HCT116 (cell line): ENCODE data around the gene LAMA4.

Experiments used
- CEBPB ChIP-seq: IDR thresholded peaks from 2 replicates; pipeline ENCODE4 v1.6.1; 2012; ENCODE audit warnings: low read depth
- EGR1 ChIP-seq: IDR thresholded peaks from 2 replicates; pipeline ENCODE4 v1.6.1; 2012; ENCODE audit warnings: low read depth
- JUND ChIP-seq: IDR thresholded peaks from 2 replicates; pipeline ENCODE4 v1.6.1; 2012
- SP1 ChIP-seq: IDR thresholded peaks from 2 replicates; pipeline ENCODE4 v1.6.1; 2012; ENCODE audit warnings: low read depth
- ZBTB33 ChIP-seq: IDR thresholded peaks from 2 replicates; pipeline ENCODE4 v1.6.1; 2011; ENCODE audit warnings: mild to moderate bottlenecking, low read length, moderate library complexity; ENCODE audit not compliant: insufficient replicate concordance; ENCODE audit errors: extremely low read depth
- ZFX ChIP-seq: fragments of 450-650 bp; IDR thresholded peaks from 2 replicates; pipeline ENCODE4 v1.6.1; 2017
- ZNF274 ChIP-seq: fragments of 200-500 bp; sonication (Bioruptor generic); IDR thresholded peaks from 2 replicates; pipeline ENCODE4 v1.6.1; 2014; ENCODE audit warnings: mild to moderate bottlenecking, low read depth, low read length, inconsistent platforms
- TF ChIP-seq, protein P1 (sequence below), 3 experiments: fragments of 200-600 bp in 1 of 3; sonication (generic) in 1 of 3; IDR thresholded peaks in 2 of 3; conservative IDR thresholded peaks in 1 of 3; 2 replicates each; pipeline ENCODE4 v1.5.1; 2012 to 2017; ENCODE audit warnings: low read depth in 2 of 3, low read length in 2 of 3, antibody characterized with exemption in 1 of 3, borderline replicate concordance in 1 of 3, control low read depth in 1 of 3, mild to moderate bottlenecking in 1 of 3, mixed read lengths in 1 of 3, mixed run types in 1 of 3, moderate library complexity in 1 of 3; ENCODE audit not compliant: insufficient read depth in 1 of 3
- TF ChIP-seq, protein P2 (sequence below): IDR thresholded peaks from 2 replicates; pipeline ENCODE4 v1.6.1; 2012; ENCODE audit warnings: low read depth
- TF ChIP-seq, protein P3 (sequence below): IDR thresholded peaks from 2 replicates; pipeline ENCODE4 v1.6.1; 2012

DNA sequence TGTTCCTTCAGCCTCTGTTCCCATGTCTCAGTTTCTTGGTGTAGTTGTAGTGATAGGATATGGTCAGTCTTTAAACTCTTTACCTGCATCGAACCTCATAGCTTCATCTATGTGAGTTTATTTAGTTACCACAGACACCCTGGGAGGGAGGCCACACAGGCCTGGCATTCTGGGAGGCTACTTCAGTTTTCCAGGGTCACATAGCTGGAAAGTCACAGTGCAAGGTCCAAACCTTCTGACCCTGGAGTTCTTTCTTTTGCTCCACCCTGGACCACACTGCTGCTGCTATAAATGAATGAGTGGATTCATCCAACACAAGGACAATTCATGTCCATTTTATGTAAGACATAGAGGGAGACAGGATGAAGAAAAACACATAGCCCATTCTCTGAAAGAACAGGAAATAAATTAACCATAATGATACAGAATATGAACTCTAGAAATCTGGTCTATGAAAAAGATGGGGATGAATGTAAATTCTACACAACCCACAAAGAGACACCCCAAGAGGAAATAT lies 60.8 kb downstream of the LAMA4 start:
- TF ChIP-seq ZBTB33 = no peak
- TF ChIP-seq EGR1 = no peak
- TF ChIP-seq, protein P1, sequence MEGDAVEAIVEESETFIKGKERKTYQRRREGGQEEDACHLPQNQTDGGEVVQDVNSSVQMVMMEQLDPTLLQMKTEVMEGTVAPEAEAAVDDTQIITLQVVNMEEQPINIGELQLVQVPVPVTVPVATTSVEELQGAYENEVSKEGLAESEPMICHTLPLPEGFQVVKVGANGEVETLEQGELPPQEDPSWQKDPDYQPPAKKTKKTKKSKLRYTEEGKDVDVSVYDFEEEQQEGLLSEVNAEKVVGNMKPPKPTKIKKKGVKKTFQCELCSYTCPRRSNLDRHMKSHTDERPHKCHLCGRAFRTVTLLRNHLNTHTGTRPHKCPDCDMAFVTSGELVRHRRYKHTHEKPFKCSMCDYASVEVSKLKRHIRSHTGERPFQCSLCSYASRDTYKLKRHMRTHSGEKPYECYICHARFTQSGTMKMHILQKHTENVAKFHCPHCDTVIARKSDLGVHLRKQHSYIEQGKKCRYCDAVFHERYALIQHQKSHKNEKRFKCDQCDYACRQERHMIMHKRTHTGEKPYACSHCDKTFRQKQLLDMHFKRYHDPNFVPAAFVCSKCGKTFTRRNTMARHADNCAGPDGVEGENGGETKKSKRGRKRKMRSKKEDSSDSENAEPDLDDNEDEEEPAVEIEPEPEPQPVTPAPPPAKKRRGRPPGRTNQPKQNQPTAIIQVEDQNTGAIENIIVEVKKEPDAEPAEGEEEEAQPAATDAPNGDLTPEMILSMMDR (IDR thresholded peaks at IDR 0.05 in 2 of 3, conservative IDR thresholded peaks at IDR 0.05 in 1 of 3; ENCODE audit: borderline replicate concordance in 1 of 3, insufficient read depth in 1 of 3, low read depth in 2 of 3, low read length in 2 of 3) = no peak
- TF ChIP-seq, protein P2, sequence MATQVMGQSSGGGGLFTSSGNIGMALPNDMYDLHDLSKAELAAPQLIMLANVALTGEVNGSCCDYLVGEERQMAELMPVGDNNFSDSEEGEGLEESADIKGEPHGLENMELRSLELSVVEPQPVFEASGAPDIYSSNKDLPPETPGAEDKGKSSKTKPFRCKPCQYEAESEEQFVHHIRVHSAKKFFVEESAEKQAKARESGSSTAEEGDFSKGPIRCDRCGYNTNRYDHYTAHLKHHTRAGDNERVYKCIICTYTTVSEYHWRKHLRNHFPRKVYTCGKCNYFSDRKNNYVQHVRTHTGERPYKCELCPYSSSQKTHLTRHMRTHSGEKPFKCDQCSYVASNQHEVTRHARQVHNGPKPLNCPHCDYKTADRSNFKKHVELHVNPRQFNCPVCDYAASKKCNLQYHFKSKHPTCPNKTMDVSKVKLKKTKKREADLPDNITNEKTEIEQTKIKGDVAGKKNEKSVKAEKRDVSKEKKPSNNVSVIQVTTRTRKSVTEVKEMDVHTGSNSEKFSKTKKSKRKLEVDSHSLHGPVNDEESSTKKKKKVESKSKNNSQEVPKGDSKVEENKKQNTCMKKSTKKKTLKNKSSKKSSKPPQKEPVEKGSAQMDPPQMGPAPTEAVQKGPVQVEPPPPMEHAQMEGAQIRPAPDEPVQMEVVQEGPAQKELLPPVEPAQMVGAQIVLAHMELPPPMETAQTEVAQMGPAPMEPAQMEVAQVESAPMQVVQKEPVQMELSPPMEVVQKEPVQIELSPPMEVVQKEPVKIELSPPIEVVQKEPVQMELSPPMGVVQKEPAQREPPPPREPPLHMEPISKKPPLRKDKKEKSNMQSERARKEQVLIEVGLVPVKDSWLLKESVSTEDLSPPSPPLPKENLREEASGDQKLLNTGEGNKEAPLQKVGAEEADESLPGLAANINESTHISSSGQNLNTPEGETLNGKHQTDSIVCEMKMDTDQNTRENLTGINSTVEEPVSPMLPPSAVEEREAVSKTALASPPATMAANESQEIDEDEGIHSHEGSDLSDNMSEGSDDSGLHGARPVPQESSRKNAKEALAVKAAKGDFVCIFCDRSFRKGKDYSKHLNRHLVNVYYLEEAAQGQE = no peak
- no peak for TF ChIP-seq JUND
- TF ChIP-seq, protein P3, sequence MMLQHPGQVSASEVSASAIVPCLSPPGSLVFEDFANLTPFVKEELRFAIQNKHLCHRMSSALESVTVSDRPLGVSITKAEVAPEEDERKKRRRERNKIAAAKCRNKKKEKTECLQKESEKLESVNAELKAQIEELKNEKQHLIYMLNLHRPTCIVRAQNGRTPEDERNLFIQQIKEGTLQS = no peak
- TF ChIP-seq CEBPB = no peak
- no peak for TF ChIP-seq SP1
- TF ChIP-seq ZFX = no peak
- no peak for TF ChIP-seq ZNF274
